Measurements from ENCODE around the gene MOK. TPM values are rescaled to one million over a fixed set of nuclear protein-coding genes. Genes with fewer than 3 reads are reported as not detected.

The MOK gene
- total RNA-seq, 4 donors from 2014 or later: 27.6 to 29.3 (median 28.8) TPM

GRCh38 chr14:102189874-102190273 lies 115.1 kb downstream of the MOK start:
- Histone ChIP-seq H3K9me3 (no peaks in the 10 kb centered on the region), H3K4me3 (no peak overlapping the region), H3K27me3 (no peaks in the 10 kb centered on the region), H3K27ac (no peak overlapping the region), H3K36me3 (no peaks in the 10 kb centered on the region), H3K4me1 (peaks cover 0 to 33% (median 13%) of the 10 kb centered on the region in 4 donors)
- WGBS, 2 donors: 91 to 92% methylated on average over 5 of the region's 5 CpGs
- no peak for TF ChIP-seq POLR2A (IDR thresholded peaks at IDR 0.05)
- TF ChIP-seq CTCF (IDR thresholded peaks at IDR 0.05): no peak
- no peak for TF ChIP-seq EP300 (IDR thresholded peaks at IDR 0.05)
- DNase-seq (ENCODE audit: low spot score in 2 of 2): no peak

- Histone ChIP-seq H3K4me3 (no peak overlapping the region), H3K9me3 (no peaks in the 10 kb centered on the region), H3K27me3 (no peaks in the 10 kb centered on the region), H3K27ac (no peak overlapping the region), H3K4me1 (peaks cover 0 to 39% (median 13%) of the 10 kb centered on the region in 4 donors), H3K36me3 (no peaks in the 10 kb centered on the region)
- DNase-seq (ENCODE audit: low spot score in 2 of 2): no peak
- whole genome bisulfite sequencing, 2 donors: 43 to 44% methylated on average over 1 of the region's 1 CpG
- TF ChIP-seq CTCF (IDR thresholded peaks at IDR 0.05): no peak
- TF ChIP-seq POLR2A (IDR thresholded peaks at IDR 0.05): no peak
- no peak for TF ChIP-seq EP300 (IDR thresholded peaks at IDR 0.05)
These were observed 116.8 kb downstream of the MOK start for GRCh38 chr14:102188187-102188586.

- no peak for DNase-seq (ENCODE audit: low spot score in 2 of 2)
- Histone ChIP-seq H3K4me1 (peaks cover 0 to 44% (median 13%) of the 10 kb centered on the region in 4 donors), H3K9me3 (no peaks in the 10 kb centered on the region), H3K36me3 (no peaks in the 10 kb centered on the region), H3K27me3 (no peaks in the 10 kb centered on the region), H3K27ac (peak overlapping the region in 1 of 4 donors; percentile 43), H3K4me3 (no peak overlapping the region)
- TF ChIP-seq POLR2A (IDR thresholded peaks at IDR 0.05): no peak
- TF ChIP-seq CTCF (IDR thresholded peaks at IDR 0.05): no peak
- TF ChIP-seq EP300 (IDR thresholded peaks at IDR 0.05): no peak
- WGBS, 2 donors: 81 to 82% methylated on average over 4 of the region's 4 CpGs
These were observed 117.4 kb downstream of the MOK start for GRCh38 chr14:102187568-102188001.

GRCh38 chr14:102187044-102187443 lies 117.9 kb downstream of the MOK start:
- Histone ChIP-seq H3K27me3 (no peaks in the 10 kb centered on the region), H3K9me3 (no peaks in the 10 kb centered on the region), H3K4me3 (no peak overlapping the region), H3K36me3 (no peaks in the 10 kb centered on the region), H3K27ac (peak overlapping the region in 1 of 4 donors; percentile 43), H3K4me1 (peaks cover 0 to 49% (median 18%) of the 10 kb centered on the region in 4 donors)
- 50 to 70% methylated on average over 3 of the region's 3 CpGs for WGBS, 2 donors
- DNase-seq (ENCODE audit: low spot score in 2 of 2): no peak
- no peak for TF ChIP-seq POLR2A (IDR thresholded peaks at IDR 0.05)
- no peak for TF ChIP-seq EP300 (IDR thresholded peaks at IDR 0.05)
- TF ChIP-seq CTCF (IDR thresholded peaks at IDR 0.05): no peak

- 90 to 95% methylated on average over 8 of the region's 8 CpGs for WGBS, 2 donors
- Histone ChIP-seq H3K4me1 (peaks cover 0 to 53% (median 20%) of the 10 kb centered on the region in 4 donors), H3K9me3 (no peaks in the 10 kb centered on the region), H3K27ac (no peak overlapping the region), H3K36me3 (no peaks in the 10 kb centered on the region), H3K27me3 (no peaks in the 10 kb centered on the region), H3K4me3 (no peak overlapping the region)
- TF ChIP-seq CTCF (IDR thresholded peaks at IDR 0.05): no peak
- TF ChIP-seq EP300 (IDR thresholded peaks at IDR 0.05): no peak
- no peak for TF ChIP-seq POLR2A (IDR thresholded peaks at IDR 0.05)
- DNase-seq (ENCODE audit: low spot score in 2 of 2): no peak
These were observed 119.6 kb downstream of the MOK start for GRCh38 chr14:102185360-102185759.

Data from tibial nerve (tissue), 4 donors.